Ascending aorta (tissue), 2 donors: Measurements from ENCODE around the gene ANO9. TPM values are rescaled to one million over a fixed set of nuclear protein-coding genes. Genes with fewer than 3 reads are reported as not detected.

ENCODE experiments used
- DNase-seq, 2 donors: peaks; one replicate each; pipeline ENCODE4 v3.0.0-alpha.2; 2019; ENCODE audit warnings: low spot score in 2 of 2
- H3K27ac ChIP-seq, 2 donors: fragments of 200-600 bp; sonication (generic); one replicate each; pipeline ENCODE4 v1.5.1; 2016 to 2017; ENCODE audit warnings: mild to moderate bottlenecking in 1 of 2
- H3K27me3 ChIP-seq: fragments of 200-600 bp; sonication (generic); one replicate; pipeline ENCODE4 v1.5.1; 2017
- H3K36me3 ChIP-seq, 2 donors: fragments of 200-600 bp; sonication (generic); one replicate each; pipeline ENCODE4 v1.5.1; 2016
- H3K4me1 ChIP-seq, 2 donors: fragments of 200-600 bp; sonication (generic); one replicate each; pipeline ENCODE4 v1.5.1; 2016 to 2017; ENCODE audit warnings: mild to moderate bottlenecking in 1 of 2
- H3K4me3 ChIP-seq, 2 donors: fragments of 200-600 bp; sonication (generic); one replicate each; pipeline ENCODE4 v1.5.1; 2016 to 2017; ENCODE audit warnings: mild to moderate bottlenecking in 1 of 2
- H3K9me3 ChIP-seq, 2 donors: fragments of 200-600 bp; sonication (generic); one replicate each; pipeline ENCODE4 v1.5.1; 2016
- intact Hi-C: fragments of 100-400 bp; cut with DNase I; formaldehyde crosslinking; loops from one replicate; pipeline ENCODE4 v1.15.1; 2023
- total RNA-seq: library from RNA; depleted of rRNA; stranded (reverse); fragments of >200 nt; gene quantifications from one replicate; pipeline ENCODE4 v1.1.0, GENCODE V29; 2016
- TF ChIP-seq, protein P1 (sequence below), 3 experiments: fragments of 200-600 bp in 2 of 3; fragments of 450-650 bp in 1 of 3; sonication (generic) in 2 of 3; IDR thresholded peaks; one replicate each; pipeline ENCODE4 v1.5.1; 2016 to 2019; ENCODE audit warnings: antibody characterized with exemption in 3 of 3, mild to moderate bottlenecking in 1 of 3, moderate library complexity in 1 of 3

ANO9 gene
- total RNA-seq, 1 donor from 2014 or later = 4.0 TPM

- TF ChIP-seq, protein P1, sequence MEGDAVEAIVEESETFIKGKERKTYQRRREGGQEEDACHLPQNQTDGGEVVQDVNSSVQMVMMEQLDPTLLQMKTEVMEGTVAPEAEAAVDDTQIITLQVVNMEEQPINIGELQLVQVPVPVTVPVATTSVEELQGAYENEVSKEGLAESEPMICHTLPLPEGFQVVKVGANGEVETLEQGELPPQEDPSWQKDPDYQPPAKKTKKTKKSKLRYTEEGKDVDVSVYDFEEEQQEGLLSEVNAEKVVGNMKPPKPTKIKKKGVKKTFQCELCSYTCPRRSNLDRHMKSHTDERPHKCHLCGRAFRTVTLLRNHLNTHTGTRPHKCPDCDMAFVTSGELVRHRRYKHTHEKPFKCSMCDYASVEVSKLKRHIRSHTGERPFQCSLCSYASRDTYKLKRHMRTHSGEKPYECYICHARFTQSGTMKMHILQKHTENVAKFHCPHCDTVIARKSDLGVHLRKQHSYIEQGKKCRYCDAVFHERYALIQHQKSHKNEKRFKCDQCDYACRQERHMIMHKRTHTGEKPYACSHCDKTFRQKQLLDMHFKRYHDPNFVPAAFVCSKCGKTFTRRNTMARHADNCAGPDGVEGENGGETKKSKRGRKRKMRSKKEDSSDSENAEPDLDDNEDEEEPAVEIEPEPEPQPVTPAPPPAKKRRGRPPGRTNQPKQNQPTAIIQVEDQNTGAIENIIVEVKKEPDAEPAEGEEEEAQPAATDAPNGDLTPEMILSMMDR (IDR thresholded peaks at IDR 0.05) = no peak
Measured at GRCh38 chr11:474914-475506, 33.2 kb upstream of the ANO9 start.

GRCh38 chr11:473962-474785 lies 32.4 kb upstream of the ANO9 start:
- H3K4me1 ChIP-seq = peaks cover 4 to 19% of the 10 kb centered on the region in 2 donors
- DNase-seq = no peak
- no peak overlapping the region for H3K4me3 ChIP-seq
- no peaks in the 10 kb centered on the region for H3K27me3 ChIP-seq
- TF ChIP-seq, protein P1 (IDR thresholded peaks at IDR 0.05) = no peak
- intact Hi-C loops = no loop called here
- no peak overlapping the region for H3K27ac ChIP-seq
- H3K9me3 ChIP-seq = no peaks in the 10 kb centered on the region
- H3K36me3 ChIP-seq = no peaks in the 10 kb centered on the region

More at GRCh38 chr11:474914-475506, 33.2 kb upstream of the ANO9 start:
- Histone ChIP-seq H3K36me3 (no peaks in the 10 kb centered on the region), H3K27ac (no peak overlapping the region), H3K4me1 (peaks cover 3 to 11% of the 10 kb centered on the region in 2 donors), H3K4me3 (no peak overlapping the region), H3K27me3 (no peaks in the 10 kb centered on the region), H3K9me3 (no peaks in the 10 kb centered on the region)
- intact Hi-C loops = no loop called here
- no peak for DNase-seq

GRCh38 chr11:473415-473814 lies 31.6 kb upstream of the ANO9 start:
- intact Hi-C loops = no loop called here
- Histone ChIP-seq H3K27ac (no peak overlapping the region), H3K9me3 (no peaks in the 10 kb centered on the region), H3K36me3 (no peaks in the 10 kb centered on the region), H3K4me3 (no peak overlapping the region), H3K27me3 (no peaks in the 10 kb centered on the region), H3K4me1 (peaks cover 4 to 19% of the 10 kb centered on the region in 2 donors)
- no peak for DNase-seq
- TF ChIP-seq, protein P1 (IDR thresholded peaks at IDR 0.05) = no peak

- Histone ChIP-seq H3K27ac (no peak overlapping the region), H3K4me3 (no peak overlapping the region), H3K36me3 (no peaks in the 10 kb centered on the region), H3K4me1 (peaks cover 4 to 19% of the 10 kb centered on the region in 2 donors), H3K27me3 (no peaks in the 10 kb centered on the region), H3K9me3 (no peaks in the 10 kb centered on the region)
- TF ChIP-seq, protein P1 (IDR thresholded peaks at IDR 0.05) = no peak
- DNase-seq = no peak
- intact Hi-C loops = no loop called here
Measured at GRCh38 chr11:472816-473215, 31.0 kb upstream of the ANO9 start.

- no peaks in the 10 kb centered on the region for H3K36me3 ChIP-seq
- H3K27ac ChIP-seq = no peak overlapping the region
- TF ChIP-seq, protein P1 (IDR thresholded peaks at IDR 0.05) = no peak
- H3K4me1 ChIP-seq = peaks cover 4 to 18% of the 10 kb centered on the region in 2 donors
- intact Hi-C loops = no loop called here
- no peaks in the 10 kb centered on the region for H3K9me3 ChIP-seq
- H3K27me3 ChIP-seq = no peaks in the 10 kb centered on the region
- no peak overlapping the region for H3K4me3 ChIP-seq
- no peak for DNase-seq
Measured at GRCh38 chr11:472272-472671, 30.5 kb upstream of the ANO9 start.
